ENCODE data around the gene ARMC6. TPM values are rescaled to one million over a fixed set of nuclear protein-coding genes. Genes with fewer than 3 reads are reported as not detected.

ARMC6 gene
- total RNA-seq, 1 experiment from 2014 or later: 66.5 TPM

GRCh38 chr19:19006213-19006612, 27.2 kb upstream of the ARMC6 start:
- Mint-ChIP-seq H3K9me3 (no peaks in the 10 kb centered on the region), H3K4me1 (no peaks in the 10 kb centered on the region), H3K4me3 (no peak overlapping the region), H3K27ac (no peak overlapping the region), H3K36me3 (ENCODE audit: insufficient read depth in 1 of 3, low read depth in 3 of 3) (peaks cover 59 to 93% (median 87%) of the 10 kb centered on the region in 3 experiments), H3K27me3 (ENCODE audit: low read depth) (no peaks in the 10 kb centered on the region)
- H2BK15ac ChIP-seq (ENCODE audit: low read depth, low read length): no peak overlapping the region
- no peaks in the 10 kb centered on the region for H3K79me1 ChIP-seq (ENCODE audit: insufficient read depth, low read depth, low read length, poor library complexity, severe bottlenecking)
- H3K14ac ChIP-seq (ENCODE audit: insufficient read depth, low read length): no peak overlapping the region
- no peak overlapping the region for H2BK12ac ChIP-seq (ENCODE audit: insufficient read length, low read depth, low read length)
- H2BK5ac ChIP-seq (ENCODE audit: insufficient read length, low read length): no peak overlapping the region
- no peak overlapping the region for H3T11ph ChIP-seq (ENCODE audit: low read length)
- H3K4me2 ChIP-seq (ENCODE audit: insufficient read depth, insufficient read length, low read length): no peak overlapping the region
- H3K23ac ChIP-seq (ENCODE audit: insufficient read length, low read depth, low read length): no peak overlapping the region
- no peak overlapping the region for H3K4ac ChIP-seq (ENCODE audit: low read depth, low read length)
- H3K27ac ChIP-seq (ENCODE audit: insufficient read length, low read depth, low read length): no peak overlapping the region
- H3K79me2 ChIP-seq (ENCODE audit: insufficient read depth, low read length): no peaks in the 10 kb centered on the region
- H4K20me1 ChIP-seq (ENCODE audit: control insufficient read depth, insufficient read depth, insufficient read length): no peaks in the 10 kb centered on the region
- no CpG with 5 or more reads among the region's 3 CpGs for WGBS (ENCODE audit: extremely low coverage, insufficient read length, low lambda C conversion rate)
- H3K27me3 ChIP-seq (ENCODE audit: insufficient read depth, low read length): no peaks in the 10 kb centered on the region
- no peak overlapping the region for H4K91ac ChIP-seq (ENCODE audit: insufficient read length, low read depth, low read length)
- no peak overlapping the region for H4K8ac ChIP-seq (replicated peaks; ENCODE audit: insufficient read length, low read depth, low read length)
- no peak for DNase-seq
- no peaks in the 10 kb centered on the region for H3K9me3 ChIP-seq (ENCODE audit: control insufficient read depth, low read depth, low read length)
- no peaks in the 10 kb centered on the region for H3K23me2 ChIP-seq (ENCODE audit: insufficient read length, low read depth, low read length, poor library complexity, severe bottlenecking)
- no peak overlapping the region for H2BK20ac ChIP-seq (ENCODE audit: low read depth, low read length, poor library complexity, severe bottlenecking)
- no peak overlapping the region for H2AFZ ChIP-seq (ENCODE audit: low read length)
- no peak overlapping the region for H3K9ac ChIP-seq (ENCODE audit: extremely low read depth, insufficient read length, low read length)
- H3K56ac ChIP-seq (ENCODE audit: insufficient read length, low read depth, low read length): no peak overlapping the region
- no peak overlapping the region for H2AK5ac ChIP-seq (ENCODE audit: insufficient read length, low read length)
- no peak for TF ChIP-seq CTCF (conservative IDR thresholded peaks at IDR 0.05)
- H4K5ac ChIP-seq (ENCODE audit: insufficient read length, low read depth, low read length): no peak overlapping the region
- no peak overlapping the region for H3K18ac ChIP-seq (ENCODE audit: insufficient read length, low read depth, low read length)
- no peak overlapping the region for H2BK120ac ChIP-seq (ENCODE audit: low read depth, low read length, poor library complexity, severe bottlenecking)
- H3K4me1 ChIP-seq (ENCODE audit: insufficient read depth, low read length): no peaks in the 10 kb centered on the region
